Measurements from ENCODE around the gene FAM107B. TPM values are rescaled to one million over a fixed set of nuclear protein-coding genes. Genes with fewer than 3 reads are reported as not detected.

The FAM107B gene
- total RNA-seq, 1 donor from 2014 or later = 50.9 TPM

GRCh38 chr10:14570800-14571199 is 203.9 kb downstream of the FAM107B start:
- H3K36me3 Mint-ChIP-seq = peaks cover 32% of the 10 kb centered on the region
- peaks cover 24% of the 10 kb centered on the region for H3K4me1 Mint-ChIP-seq (ENCODE audit: unreplicated experiment)
- H3K27ac Mint-ChIP-seq = no peak overlapping the region
- no peak for DNase-seq (ENCODE audit: extremely low spot score, unreplicated experiment)
- H3K9me3 Mint-ChIP-seq = no peaks in the 10 kb centered on the region
- no peak overlapping the region for H3K4me3 Mint-ChIP-seq
- no peak for TF ChIP-seq CTCF (conservative IDR thresholded peaks at IDR 0.05)
- H3K27me3 Mint-ChIP-seq = no peaks in the 10 kb centered on the region

GRCh38 chr10:14569274-14570060 is 205.2 kb downstream of the FAM107B start:
- peaks cover 28% of the 10 kb centered on the region for H3K4me1 Mint-ChIP-seq (ENCODE audit: unreplicated experiment)
- no peak overlapping the region for H3K4me3 Mint-ChIP-seq
- peaks cover 3% of the 10 kb centered on the region for H3K9me3 Mint-ChIP-seq
- no peak for TF ChIP-seq CTCF (conservative IDR thresholded peaks at IDR 0.05)
- H3K27ac Mint-ChIP-seq = peak overlapping the region; percentile 39
- DNase-seq (ENCODE audit: extremely low spot score, unreplicated experiment) = no peak
- H3K27me3 Mint-ChIP-seq = no peaks in the 10 kb centered on the region
- peaks cover 35% of the 10 kb centered on the region for H3K36me3 Mint-ChIP-seq

- H3K9me3 Mint-ChIP-seq = peaks cover 3% of the 10 kb centered on the region
- no peaks in the 10 kb centered on the region for H3K27me3 Mint-ChIP-seq
- peaks cover 32% of the 10 kb centered on the region for H3K36me3 Mint-ChIP-seq
- no peak for DNase-seq (ENCODE audit: extremely low spot score, unreplicated experiment)
- peak overlapping the region; percentile 4 for H3K27ac Mint-ChIP-seq
- H3K4me3 Mint-ChIP-seq = no peak overlapping the region
- H3K4me1 Mint-ChIP-seq (ENCODE audit: unreplicated experiment) = peaks cover 39% of the 10 kb centered on the region
- TF ChIP-seq CTCF (conservative IDR thresholded peaks at IDR 0.05) = no peak
Measured at GRCh38 chr10:14567421-14567820, 207.3 kb downstream of the FAM107B start.

- peaks cover 31% of the 10 kb centered on the region for H3K4me1 Mint-ChIP-seq (ENCODE audit: unreplicated experiment)
- no peaks in the 10 kb centered on the region for H3K27me3 Mint-ChIP-seq
- DNase-seq (ENCODE audit: extremely low spot score, unreplicated experiment) = no peak
- TF ChIP-seq CTCF (conservative IDR thresholded peaks at IDR 0.05) = no peak
- peaks cover 3% of the 10 kb centered on the region for H3K9me3 Mint-ChIP-seq
- peaks cover 29% of the 10 kb centered on the region for H3K36me3 Mint-ChIP-seq
- H3K27ac Mint-ChIP-seq = no peak overlapping the region
- H3K4me3 Mint-ChIP-seq = no peak overlapping the region
Measured at GRCh38 chr10:14566498-14566897, 208.2 kb downstream of the FAM107B start.

GRCh38 chr10:14565199-14565598 is 209.5 kb downstream of the FAM107B start:
- no peaks in the 10 kb centered on the region for H3K27me3 Mint-ChIP-seq
- peaks cover 3% of the 10 kb centered on the region for H3K9me3 Mint-ChIP-seq
- H3K36me3 Mint-ChIP-seq = peaks cover 33% of the 10 kb centered on the region
- H3K27ac Mint-ChIP-seq = no peak overlapping the region
- no peak for DNase-seq (ENCODE audit: extremely low spot score, unreplicated experiment)
- H3K4me1 Mint-ChIP-seq (ENCODE audit: unreplicated experiment) = peaks cover 25% of the 10 kb centered on the region
- H3K4me3 Mint-ChIP-seq = no peak overlapping the region
- TF ChIP-seq CTCF (conservative IDR thresholded peaks at IDR 0.05) = no peak

All from type B pancreatic cell (in vitro differentiated cells).